Measurements from ENCODE around the gene PSMA6.
A peak's percentile ranks its signal among the peaks of the same experiment; 100 is the strongest.
"Not testable (repeated sequence)": the region's sequence is repeated elsewhere in the genome, so short reads cannot be mapped to it uniquely, and the experiment has no call there.

The PSMA6 gene

GRCh38 chr14:35292051-35292769, at the start of gene PSMA6:
TSS of gene PSMA6 (plus strand) at chr14:35292382. CDS start at chr14:35292477, 95 bp downstream.
- peaks cover 42% of the 10 kb centered on the region for H3K36me3 Mint-ChIP-seq (ENCODE audit: low read depth)
- peaks cover 67% of the 10 kb centered on the region for H3K4me1 Mint-ChIP-seq (ENCODE audit: low read depth)
- H3K9me3 Mint-ChIP-seq: no peaks in the 10 kb centered on the region
- H3K27ac Mint-ChIP-seq: peak within 1 kb of the TSS; percentile 96
- H3K4me3 Mint-ChIP-seq: peak within 1 kb of the TSS; percentile 98
- no peaks in the 10 kb centered on the region for H3K27me3 Mint-ChIP-seq

DNA sequence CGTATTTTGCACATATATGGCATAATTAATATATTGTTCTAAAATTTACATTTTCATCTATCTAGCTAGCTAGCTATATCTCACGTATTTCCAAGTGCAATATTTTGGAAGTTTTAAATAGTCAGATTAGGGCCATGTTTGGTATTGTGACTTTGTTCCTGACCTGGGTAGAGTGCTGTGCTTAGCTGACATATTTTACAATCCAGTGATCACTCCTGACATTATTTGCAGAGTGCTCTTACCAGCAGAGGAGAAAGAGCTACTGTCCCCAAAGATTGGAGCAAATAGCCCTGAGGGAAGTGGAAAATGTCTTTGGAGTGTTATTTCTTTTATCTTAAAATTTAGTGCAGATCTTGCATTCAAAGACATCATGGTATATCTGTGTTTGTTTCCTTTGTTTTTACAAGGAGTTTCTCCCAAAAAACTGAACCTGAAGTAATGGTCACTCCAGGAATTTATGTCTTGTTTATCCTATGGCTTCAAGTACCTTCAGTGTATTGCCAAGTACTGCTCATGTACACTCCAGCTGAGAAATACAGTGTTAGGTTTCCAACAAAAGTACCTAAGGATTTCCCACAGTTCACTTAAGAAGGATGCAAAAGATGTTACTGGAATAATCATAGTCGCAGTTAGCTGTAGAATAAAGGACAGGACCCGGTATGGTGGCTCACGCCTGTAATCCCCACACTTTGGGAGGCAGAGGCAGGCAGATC, 49.4 kb upstream of the PSMA6 start:
- Mint-ChIP-seq H3K4me3 (no peak overlapping the region), H3K36me3 (ENCODE audit: low read depth) (peaks cover 11% of the 10 kb centered on the region), H3K27me3 (no peaks in the 10 kb centered on the region), H3K9me3 (no peaks in the 10 kb centered on the region), H3K4me1 (ENCODE audit: low read depth) (peaks cover 10% of the 10 kb centered on the region), H3K27ac (no peak overlapping the region)

DNA sequence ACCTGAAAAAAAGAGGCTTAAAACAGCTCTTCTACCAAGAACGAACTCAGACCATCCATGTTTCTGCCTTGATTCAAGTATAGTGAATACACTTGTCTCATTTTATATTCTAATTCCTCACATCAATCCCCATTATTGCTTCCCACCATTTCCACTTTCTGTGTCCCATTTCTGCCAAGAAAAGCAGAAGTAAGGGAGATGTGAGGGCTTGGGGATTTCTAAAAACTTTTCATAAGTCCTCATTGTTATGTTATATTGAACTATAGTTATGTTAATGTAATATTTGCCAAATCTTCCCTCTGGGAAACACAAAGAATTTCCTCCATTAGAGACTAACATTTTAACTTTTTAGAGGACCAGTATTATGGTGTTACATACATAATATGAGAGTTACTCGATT, 48.2 kb upstream of the PSMA6 start:
- Mint-ChIP-seq H3K4me1 (ENCODE audit: low read depth) (peaks cover 13% of the 10 kb centered on the region), H3K9me3 (no peaks in the 10 kb centered on the region), H3K36me3 (ENCODE audit: low read depth) (peaks cover 13% of the 10 kb centered on the region), H3K27me3 (no peaks in the 10 kb centered on the region), H3K4me3 (no peak overlapping the region), H3K27ac (no peak overlapping the region)

DNA sequence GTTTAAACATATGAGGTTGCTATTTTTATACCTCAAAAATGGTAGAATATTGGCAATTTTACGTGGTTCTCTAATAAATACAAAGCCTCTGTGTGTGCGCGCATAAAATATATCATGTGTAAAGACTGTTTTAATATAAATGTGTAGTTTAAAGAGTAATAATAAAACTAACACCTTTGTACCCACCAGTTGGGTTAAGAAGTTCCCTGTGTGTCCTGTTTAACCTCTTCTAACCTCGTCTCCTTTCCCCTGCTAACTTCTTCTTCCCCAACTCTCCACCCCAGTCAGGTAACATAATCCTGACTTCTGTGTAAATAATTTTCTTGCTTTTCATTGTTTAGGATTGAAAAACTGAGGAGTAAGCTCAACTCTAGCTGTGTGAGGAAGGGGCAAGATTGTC, 47.6 kb upstream of the PSMA6 start:
- H3K4me3 Mint-ChIP-seq: no peak overlapping the region
- H3K27ac Mint-ChIP-seq: peak overlapping the region; percentile 5
- H3K9me3 Mint-ChIP-seq: no peaks in the 10 kb centered on the region
- H3K36me3 Mint-ChIP-seq (ENCODE audit: low read depth): peaks cover 10% of the 10 kb centered on the region
- no peaks in the 10 kb centered on the region for H3K27me3 Mint-ChIP-seq
- peaks cover 13% of the 10 kb centered on the region for H3K4me1 Mint-ChIP-seq (ENCODE audit: low read depth)

GRCh38 chr14:35245051-35245450, 47.1 kb upstream of the PSMA6 start:
- no peak overlapping the region for H3K27ac Mint-ChIP-seq
- H3K4me3 Mint-ChIP-seq: no peak overlapping the region
- H3K9me3 Mint-ChIP-seq: no peaks in the 10 kb centered on the region
- H3K27me3 Mint-ChIP-seq: no peaks in the 10 kb centered on the region
- peaks cover 13% of the 10 kb centered on the region for H3K4me1 Mint-ChIP-seq (ENCODE audit: low read depth)
- peaks cover 10% of the 10 kb centered on the region for H3K36me3 Mint-ChIP-seq (ENCODE audit: low read depth)

DNA sequence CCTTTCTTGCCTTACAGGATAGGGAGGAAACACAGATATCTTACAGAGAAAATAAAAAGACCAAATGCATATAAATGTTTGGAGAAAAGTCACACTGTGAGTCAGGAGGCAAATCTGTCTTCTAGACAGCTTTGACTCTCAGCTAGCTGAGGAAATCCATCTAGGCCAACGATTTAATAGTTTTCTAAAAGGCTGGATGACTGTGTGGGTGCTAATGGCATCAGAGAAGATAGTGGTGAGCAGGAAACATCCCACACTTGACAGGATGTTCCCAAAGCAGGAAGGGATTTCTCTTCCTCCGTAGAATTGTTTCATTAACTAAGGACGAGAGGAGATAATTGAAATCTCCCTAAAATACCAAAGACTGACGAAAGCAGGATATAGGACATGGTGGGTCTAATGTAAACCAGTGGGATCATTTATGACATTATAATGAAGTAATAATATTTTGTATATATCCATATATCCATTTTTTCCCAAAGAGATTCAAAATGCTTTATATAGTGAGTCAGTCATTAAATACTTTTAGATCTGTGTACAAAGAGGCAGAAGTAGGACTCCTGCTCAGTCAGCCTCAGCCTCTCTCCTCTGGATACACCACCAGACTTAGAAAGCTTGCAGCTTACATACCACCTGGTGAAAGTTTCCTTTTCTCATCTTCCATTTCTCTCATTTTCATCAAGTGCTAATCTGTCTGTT, 44.3 kb upstream of the PSMA6 start:
- Mint-ChIP-seq H3K27me3 (no peaks in the 10 kb centered on the region), H3K9me3 (no peaks in the 10 kb centered on the region), H3K4me1 (ENCODE audit: low read depth) (peaks cover 18% of the 10 kb centered on the region), H3K27ac (no peak overlapping the region), H3K4me3 (no peak overlapping the region), H3K36me3 (ENCODE audit: low read depth) (peaks cover 11% of the 10 kb centered on the region)

GRCh38 chr14:35248476-35248788, 43.8 kb upstream of the PSMA6 start:
- Mint-ChIP-seq H3K36me3 (ENCODE audit: low read depth) (peaks cover 11% of the 10 kb centered on the region), H3K27ac (no peak overlapping the region), H3K27me3 (no peaks in the 10 kb centered on the region), H3K4me3 (no peak overlapping the region), H3K9me3 (no peaks in the 10 kb centered on the region), H3K4me1 (ENCODE audit: low read depth) (peaks cover 23% of the 10 kb centered on the region)

GRCh38 chr14:35250319-35250718, 41.9 kb upstream of the PSMA6 start:
- Mint-ChIP-seq H3K27me3 (no peaks in the 10 kb centered on the region), H3K4me1 (ENCODE audit: low read depth) (peaks cover 36% of the 10 kb centered on the region), H3K4me3 (no peak overlapping the region), H3K36me3 (ENCODE audit: low read depth) (peaks cover 17% of the 10 kb centered on the region), H3K9me3 (no peaks in the 10 kb centered on the region), H3K27ac (no peak overlapping the region)

DNA sequence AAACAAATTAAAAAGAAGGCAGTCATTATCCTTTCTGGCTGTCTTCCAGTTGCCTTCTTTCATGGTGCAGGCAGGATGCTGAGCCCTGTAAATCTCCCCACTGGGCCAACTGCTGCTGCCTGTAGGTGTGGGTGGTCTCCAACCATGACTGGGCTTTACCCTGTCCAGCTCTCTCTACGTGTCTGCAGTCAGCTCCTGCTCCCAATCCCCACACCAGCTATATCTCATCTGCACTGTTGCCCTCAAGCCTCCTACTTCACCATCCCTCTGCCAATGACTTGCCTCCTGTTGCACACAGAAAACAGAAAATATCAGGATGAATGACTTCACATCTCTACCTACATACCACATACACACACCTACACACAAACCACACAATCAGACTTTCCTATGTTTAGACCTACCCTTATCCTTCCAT, 39.7 kb upstream of the PSMA6 start:
- H3K4me1 Mint-ChIP-seq (ENCODE audit: low read depth): peaks cover 40% of the 10 kb centered on the region
- H3K4me3 Mint-ChIP-seq: no peak overlapping the region
- no peaks in the 10 kb centered on the region for H3K27me3 Mint-ChIP-seq
- peak overlapping the region; percentile 2 for H3K27ac Mint-ChIP-seq
- H3K9me3 Mint-ChIP-seq: no peaks in the 10 kb centered on the region
- H3K36me3 Mint-ChIP-seq (ENCODE audit: low read depth): peaks cover 22% of the 10 kb centered on the region

DNA sequence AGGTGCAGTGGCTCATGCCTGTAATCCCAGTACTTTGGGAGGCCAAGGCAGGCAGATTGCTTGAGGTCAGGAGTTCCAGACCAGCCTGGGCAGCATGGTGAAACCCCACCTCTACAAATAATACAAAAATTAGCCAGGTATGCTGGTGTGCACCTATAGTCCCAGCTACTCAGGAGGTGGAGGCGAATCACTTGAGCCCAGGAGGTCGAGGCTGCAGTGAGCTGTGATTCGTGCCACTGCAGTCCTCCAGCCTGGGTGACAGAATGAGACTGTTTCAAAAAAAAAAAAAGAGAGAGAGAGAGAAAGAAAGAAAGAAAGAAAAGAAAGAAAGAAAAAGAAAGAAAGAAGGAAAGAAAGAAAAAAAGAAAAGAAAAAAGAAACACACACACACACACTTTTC, 39.1 kb upstream of the PSMA6 start:
- Mint-ChIP-seq H3K36me3 (ENCODE audit: low read depth) (peaks cover 24% of the 10 kb centered on the region), H3K4me1 (ENCODE audit: low read depth) (peaks cover 40% of the 10 kb centered on the region), H3K27ac (peak overlapping the region; percentile 27)
- H3K27me3 Mint-ChIP-seq, H3K9me3 Mint-ChIP-seq, H3K4me3 Mint-ChIP-seq: not testable (repeated sequence)

- H3K4me3 Mint-ChIP-seq, H3K27me3 Mint-ChIP-seq, H3K9me3 Mint-ChIP-seq: not testable (repeated sequence)
- peaks cover 21% of the 10 kb centered on the region for H3K36me3 Mint-ChIP-seq (ENCODE audit: low read depth)
- peak overlapping the region; percentile 53 for H3K27ac Mint-ChIP-seq
- H3K4me1 Mint-ChIP-seq (ENCODE audit: low read depth): peaks cover 36% of the 10 kb centered on the region
Measured at GRCh38 chr14:35254034-35254622, 38.1 kb upstream of the PSMA6 start.

DNA sequence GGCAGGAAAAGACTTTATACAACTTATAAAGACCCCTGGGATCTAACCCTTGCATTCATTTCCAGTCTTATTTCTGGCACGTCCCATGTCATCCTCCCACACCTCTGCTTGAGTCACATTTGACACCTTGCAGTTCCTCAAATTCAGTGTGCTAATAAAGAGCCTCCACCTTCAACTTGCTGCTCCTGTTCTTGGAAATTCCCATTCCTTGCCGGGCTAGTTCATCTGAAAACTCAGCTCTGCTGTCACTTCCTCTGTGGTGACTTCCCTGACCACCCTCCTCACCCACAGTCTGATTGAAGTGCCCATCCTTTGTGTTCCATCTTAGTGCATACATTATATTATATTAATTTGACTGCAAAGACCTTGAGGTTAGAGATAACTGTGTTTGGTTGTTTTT, 37.4 kb upstream of the PSMA6 start:
- Mint-ChIP-seq H3K4me3 (peak overlapping the region; percentile 12), H3K36me3 (ENCODE audit: low read depth) (peaks cover 21% of the 10 kb centered on the region), H3K4me1 (ENCODE audit: low read depth) (peaks cover 36% of the 10 kb centered on the region), H3K27me3 (no peaks in the 10 kb centered on the region), H3K27ac (peak overlapping the region; percentile 53), H3K9me3 (no peaks in the 10 kb centered on the region)

- Mint-ChIP-seq H3K27me3 (no peaks in the 10 kb centered on the region), H3K36me3 (ENCODE audit: low read depth) (peaks cover 25% of the 10 kb centered on the region), H3K27ac (no peak overlapping the region), H3K4me1 (ENCODE audit: low read depth) (peaks cover 36% of the 10 kb centered on the region), H3K9me3 (no peaks in the 10 kb centered on the region), H3K4me3 (no peak overlapping the region)
Measured at GRCh38 chr14:35255711-35256110, 36.5 kb upstream of the PSMA6 start.

GRCh38 chr14:35257809-35258208, 34.4 kb upstream of the PSMA6 start:
- Mint-ChIP-seq H3K27ac (no peak overlapping the region), H3K4me1 (ENCODE audit: low read depth) (peaks cover 27% of the 10 kb centered on the region), H3K4me3 (no peak overlapping the region), H3K27me3 (no peaks in the 10 kb centered on the region), H3K36me3 (ENCODE audit: low read depth) (peaks cover 35% of the 10 kb centered on the region), H3K9me3 (no peaks in the 10 kb centered on the region)

GRCh38 chr14:35258420-35258819, 33.8 kb upstream of the PSMA6 start:
- no peak overlapping the region for H3K4me3 Mint-ChIP-seq
- peaks cover 21% of the 10 kb centered on the region for H3K4me1 Mint-ChIP-seq (ENCODE audit: low read depth)
- H3K27ac Mint-ChIP-seq: no peak overlapping the region
- no peaks in the 10 kb centered on the region for H3K27me3 Mint-ChIP-seq
- peaks cover 36% of the 10 kb centered on the region for H3K36me3 Mint-ChIP-seq (ENCODE audit: low read depth)
- no peaks in the 10 kb centered on the region for H3K9me3 Mint-ChIP-seq
